Activated T-cell treated with anti-CD3 and anti-CD28 coated beads, Interleukin-2, amount 50 U/mL, for 4 hours (primary cell): Measurements from ENCODE around the gene KIAA0319L. TPM values are rescaled to one million over a fixed set of nuclear protein-coding genes. Genes with fewer than 3 reads are reported as not detected.

Experiments
- ATAC-seq, 2 donors: fragments of 200-7000 bp; cut with Tn5 transposase; one replicate each; pipeline ENCODE4 v1.10.0; 2021
- DNase-seq: peaks from one replicate; pipeline ENCODE4 v3.0.0-alpha.2; 2020
- H3K27me3 Mint-ChIP-seq: one replicate; pipeline ENCODE4 v1.8.0; 2021; ENCODE audit warnings: low read depth, mixed read lengths
- H3K36me3 Mint-ChIP-seq: one replicate; pipeline ENCODE4 v1.8.0; 2022; ENCODE audit warnings: mixed read lengths; ENCODE audit not compliant: insufficient read depth
- H3K4me1 Mint-ChIP-seq: one replicate; pipeline ENCODE4 v1.8.0; 2021; ENCODE audit warnings: low read depth, mixed read lengths
- H3K4me3 Mint-ChIP-seq: one replicate; pipeline ENCODE4 v1.8.0; 2021; ENCODE audit warnings: mild to moderate bottlenecking, moderate library complexity, mixed read lengths
- H3K9me3 Mint-ChIP-seq: one replicate; pipeline ENCODE4 v1.8.0; 2021; ENCODE audit warnings: mixed read lengths
- total RNA-seq, 3 donors: library from RNA; stranded (reverse); gene quantifications; one replicate each; pipeline ENCODE4 v1.2.1, GENCODE V29; 2021

Gene KIAA0319L
- total RNA-seq, 3 donors from 2014 or later = 16.4 to 19.2 (median 17.4) TPM

GRCh38 chr1:35432231-35432630 lies 125.0 kb downstream of the KIAA0319L start:
- H3K4me3 Mint-ChIP-seq = no peak overlapping the region
- peaks cover 15% of the 10 kb centered on the region for H3K4me1 Mint-ChIP-seq
- ATAC-seq = no peak
- no peaks in the 10 kb centered on the region for H3K9me3 Mint-ChIP-seq
- no peaks in the 10 kb centered on the region for H3K27me3 Mint-ChIP-seq
- H3K36me3 Mint-ChIP-seq = peaks cover 40% of the 10 kb centered on the region
- DNase-seq = no peak

GRCh38 chr1:35431173-35431599 lies 126.0 kb downstream of the KIAA0319L start:
- DNase-seq (no peak), ATAC-seq (peak; percentile 66 to 73)
- Mint-ChIP-seq H3K9me3 (no peaks in the 10 kb centered on the region), H3K36me3 (peaks cover 34% of the 10 kb centered on the region), H3K27me3 (no peaks in the 10 kb centered on the region), H3K4me3 (no peak overlapping the region), H3K4me1 (peaks cover 15% of the 10 kb centered on the region)

- ATAC-seq = no peak
These were observed 126.4 kb downstream of the KIAA0319L start for GRCh38 chr1:35430762-35431161.

GRCh38 chr1:35428360-35428759 lies 128.8 kb downstream of the KIAA0319L start:
- DNase-seq (no peak), ATAC-seq (no peak)
- no peaks in the 10 kb centered on the region for H3K27me3 Mint-ChIP-seq
- no peak overlapping the region for H3K4me3 Mint-ChIP-seq
- peaks cover 17% of the 10 kb centered on the region for H3K36me3 Mint-ChIP-seq
- H3K4me1 Mint-ChIP-seq = peaks cover 15% of the 10 kb centered on the region
- H3K9me3 Mint-ChIP-seq = no peaks in the 10 kb centered on the region

More at GRCh38 chr1:35430762-35431161, 126.4 kb downstream of the KIAA0319L start:
- DNase-seq = no peak
- Mint-ChIP-seq H3K4me3 (no peak overlapping the region), H3K4me1 (peaks cover 15% of the 10 kb centered on the region), H3K27me3 (no peaks in the 10 kb centered on the region), H3K9me3 (no peaks in the 10 kb centered on the region), H3K36me3 (peaks cover 34% of the 10 kb centered on the region)

GRCh38 chr1:35426097-35426586 lies 131.1 kb downstream of the KIAA0319L start:
- DNase-seq = no peak
- Mint-ChIP-seq H3K36me3 (peaks cover 9% of the 10 kb centered on the region), H3K9me3 (no peaks in the 10 kb centered on the region), H3K4me1 (peaks cover 3% of the 10 kb centered on the region), H3K27me3 (no peaks in the 10 kb centered on the region), H3K4me3 (no peak overlapping the region)
- no peak for ATAC-seq

- Mint-ChIP-seq H3K4me3 (no peak overlapping the region), H3K4me1 (no peaks in the 10 kb centered on the region), H3K9me3 (no peaks in the 10 kb centered on the region), H3K36me3 (peaks cover 42% of the 10 kb centered on the region), H3K27me3 (no peaks in the 10 kb centered on the region)
- ATAC-seq (no peak), DNase-seq (no peak)
These were observed 148.3 kb downstream of the KIAA0319L start for GRCh38 chr1:35408925-35409324.

GRCh38 chr1:35407743-35408142 lies 149.5 kb downstream of the KIAA0319L start:
- Mint-ChIP-seq H3K27me3 (no peaks in the 10 kb centered on the region), H3K36me3 (peaks cover 42% of the 10 kb centered on the region), H3K9me3 (no peaks in the 10 kb centered on the region), H3K4me3 (no peak overlapping the region), H3K4me1 (no peaks in the 10 kb centered on the region)
- DNase-seq = no peak
- ATAC-seq = no peak

- DNase-seq (no peak), ATAC-seq (no peak)
- Mint-ChIP-seq H3K36me3 (peaks cover 43% of the 10 kb centered on the region), H3K9me3 (no peaks in the 10 kb centered on the region), H3K4me1 (no peaks in the 10 kb centered on the region), H3K4me3 (no peak overlapping the region), H3K27me3 (no peaks in the 10 kb centered on the region)
These were observed 151.1 kb downstream of the KIAA0319L start for GRCh38 chr1:35406103-35406502.

- Mint-ChIP-seq H3K9me3 (no peaks in the 10 kb centered on the region), H3K4me1 (peaks cover 7% of the 10 kb centered on the region), H3K4me3 (no peak overlapping the region), H3K36me3 (peaks cover 42% of the 10 kb centered on the region), H3K27me3 (no peaks in the 10 kb centered on the region)
- DNase-seq (no peak), ATAC-seq (no peak)
These were observed 156.2 kb downstream of the KIAA0319L start for GRCh38 chr1:35401049-35401448.

- H3K27me3 Mint-ChIP-seq = no peaks in the 10 kb centered on the region
- H3K36me3 Mint-ChIP-seq = peaks cover 43% of the 10 kb centered on the region
- no peaks in the 10 kb centered on the region for H3K9me3 Mint-ChIP-seq
- ATAC-seq (no peak), DNase-seq (no peak)
- H3K4me1 Mint-ChIP-seq = peaks cover 7% of the 10 kb centered on the region
- no peak overlapping the region for H3K4me3 Mint-ChIP-seq
These were observed 158.5 kb downstream of the KIAA0319L start for GRCh38 chr1:35398739-35399138.

GRCh38 chr1:35394386-35394785 lies 162.8 kb downstream of the KIAA0319L start:
- Mint-ChIP-seq H3K36me3 (peaks cover 43% of the 10 kb centered on the region), H3K27me3 (no peaks in the 10 kb centered on the region), H3K4me3 (no peak overlapping the region), H3K4me1 (peaks cover 7% of the 10 kb centered on the region), H3K9me3 (no peaks in the 10 kb centered on the region)
- ATAC-seq (no peak), DNase-seq (no peak)

GRCh38 chr1:35390600-35391494 lies 166.4 kb downstream of the KIAA0319L start:
- Mint-ChIP-seq H3K4me1 (no peaks in the 10 kb centered on the region), H3K4me3 (no peak overlapping the region), H3K27me3 (no peaks in the 10 kb centered on the region), H3K9me3 (no peaks in the 10 kb centered on the region), H3K36me3 (peaks cover 37% of the 10 kb centered on the region)
- DNase-seq (no peak), ATAC-seq (no peak)

GRCh38 chr1:35386959-35387358 lies 170.2 kb downstream of the KIAA0319L start:
- Mint-ChIP-seq H3K4me1 (no peaks in the 10 kb centered on the region), H3K9me3 (no peaks in the 10 kb centered on the region), H3K4me3 (no peak overlapping the region), H3K36me3 (peaks cover 27% of the 10 kb centered on the region), H3K27me3 (no peaks in the 10 kb centered on the region)
- ATAC-seq (no peak), DNase-seq (no peak)

- ATAC-seq (no peak), DNase-seq (no peak)
- Mint-ChIP-seq H3K4me1 (no peaks in the 10 kb centered on the region), H3K27me3 (no peaks in the 10 kb centered on the region), H3K36me3 (peaks cover 27% of the 10 kb centered on the region), H3K9me3 (no peaks in the 10 kb centered on the region), H3K4me3 (no peak overlapping the region)
These were observed 170.9 kb downstream of the KIAA0319L start for GRCh38 chr1:35386290-35386689.
